Stimulated activated CD8-positive, alpha-beta memory T cell treated with anti-CD3 and anti-CD28 coated beads, Interleukin-4, amount 100 ng/mL, for 1 hour (primary cell): ENCODE data around the gene IL27RA.
"Not testable (repeated sequence)": the region's sequence is repeated elsewhere in the genome, so short reads cannot be mapped to it uniquely, and the experiment has no call there.

Experiments
- DNase-seq, 2 donors: peaks; one replicate each; pipeline ENCODE4 v3.0.0-alpha.2; 2020; ENCODE audit warnings: low read depth in 2 of 2, low spot score in 1 of 2

IL27RA gene

DNA sequence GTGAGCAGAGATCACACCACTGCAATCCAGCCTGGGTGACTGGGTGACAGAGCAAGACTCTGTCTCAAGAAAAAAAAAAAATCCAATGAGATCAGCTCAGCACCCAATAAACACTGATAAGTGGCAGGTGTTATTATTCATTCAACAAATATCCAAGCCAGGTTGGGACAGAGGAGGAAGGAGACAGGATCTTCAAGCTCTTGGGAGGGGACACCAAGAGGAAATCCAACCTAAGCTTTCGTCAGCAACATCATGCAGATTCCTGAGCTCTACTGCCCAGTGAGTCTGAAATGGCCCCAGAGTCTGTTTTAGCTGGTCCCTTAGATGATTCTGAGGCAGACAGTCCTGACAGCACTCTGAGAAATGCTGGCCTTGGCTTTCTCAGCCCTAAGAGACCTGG is 33.1 kb upstream of the IL27RA start:
- no peak for DNase-seq

DNA sequence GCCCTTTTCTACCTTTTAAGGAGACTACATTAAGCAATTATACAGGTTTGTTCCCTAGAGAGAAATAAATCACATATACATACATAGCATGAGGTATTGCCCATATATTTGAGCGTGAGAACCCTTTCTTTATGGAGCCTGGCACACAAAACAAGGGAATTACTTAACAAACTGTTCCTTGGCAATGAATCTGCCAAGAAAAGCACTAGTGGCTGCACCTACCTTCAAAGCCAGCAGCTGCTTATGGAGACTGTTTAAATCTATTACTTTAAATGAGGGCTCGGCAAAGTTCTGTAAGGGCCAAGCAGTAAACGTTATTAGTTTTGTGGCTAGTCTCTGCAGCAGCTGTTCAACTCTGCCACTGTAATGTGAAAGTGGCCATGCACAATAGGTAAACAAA is 32.5 kb upstream of the IL27RA start:
- no peak for DNase-seq

DNA sequence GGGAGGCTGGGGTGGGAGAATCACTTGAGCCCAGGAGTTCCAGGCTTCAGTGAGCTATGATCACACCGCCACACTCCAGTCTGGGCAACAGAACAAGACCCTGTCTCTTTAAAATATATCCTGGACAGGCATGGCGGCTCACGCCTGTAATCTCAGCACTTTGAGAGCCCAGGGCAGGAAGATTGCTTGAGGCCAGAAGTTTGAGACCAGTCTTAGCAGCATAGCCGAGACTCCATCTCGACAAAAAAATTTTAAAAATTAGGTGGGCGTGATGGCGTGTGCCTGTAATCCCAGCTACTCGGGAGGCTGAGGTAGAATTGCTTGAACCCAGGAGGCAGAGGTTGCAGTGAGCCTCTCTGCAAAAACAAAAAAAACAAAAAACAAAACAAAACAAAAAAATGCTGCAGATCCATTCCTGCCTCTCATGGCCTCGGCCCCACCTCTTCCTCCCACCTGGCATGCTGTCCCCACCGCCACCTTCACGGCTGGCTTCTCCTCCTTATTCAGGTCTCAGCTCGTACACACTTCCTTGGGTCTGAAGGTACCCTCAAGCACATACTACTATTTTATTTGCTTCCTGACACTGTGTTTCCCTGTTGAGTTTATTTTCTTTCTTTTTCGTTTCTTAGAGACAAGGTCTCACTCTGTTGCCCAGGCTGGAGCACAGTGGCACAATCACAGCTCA is 30.7 kb upstream of the IL27RA start:
- DNase-seq = no peak

DNA sequence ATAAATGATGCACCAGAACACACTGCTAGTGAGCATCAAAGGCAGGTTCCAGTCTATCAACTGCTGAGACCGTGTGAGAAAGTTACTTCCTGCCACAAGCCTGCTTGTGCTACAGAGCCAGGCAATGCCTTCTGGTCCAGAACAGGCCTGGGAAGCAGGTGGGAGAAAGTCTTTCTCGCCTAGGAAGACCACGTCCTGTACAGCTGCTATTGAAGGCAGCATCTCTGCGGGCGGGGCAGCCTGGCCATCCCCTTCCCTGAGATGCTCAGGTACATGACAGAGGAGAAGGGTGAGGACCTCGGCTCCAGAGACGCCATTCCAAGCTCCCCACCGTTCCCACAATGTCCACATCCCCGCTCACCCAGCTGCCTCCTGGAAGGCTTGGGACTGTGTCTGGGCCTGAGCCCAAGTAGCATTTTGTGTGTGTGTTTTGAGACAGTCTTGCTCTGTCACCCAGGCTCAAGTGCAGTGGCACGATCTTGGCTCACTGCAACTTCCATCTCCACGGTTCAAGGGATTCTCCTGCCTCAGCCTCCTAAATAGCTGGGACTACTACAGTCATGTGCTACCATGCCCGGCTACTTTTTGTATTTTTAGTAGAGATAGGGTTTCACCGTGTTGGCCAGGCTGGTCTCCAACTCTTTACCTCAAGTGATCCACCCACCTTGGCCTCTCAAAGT is 28.9 kb upstream of the IL27RA start:
- DNase-seq = no peak

DNA sequence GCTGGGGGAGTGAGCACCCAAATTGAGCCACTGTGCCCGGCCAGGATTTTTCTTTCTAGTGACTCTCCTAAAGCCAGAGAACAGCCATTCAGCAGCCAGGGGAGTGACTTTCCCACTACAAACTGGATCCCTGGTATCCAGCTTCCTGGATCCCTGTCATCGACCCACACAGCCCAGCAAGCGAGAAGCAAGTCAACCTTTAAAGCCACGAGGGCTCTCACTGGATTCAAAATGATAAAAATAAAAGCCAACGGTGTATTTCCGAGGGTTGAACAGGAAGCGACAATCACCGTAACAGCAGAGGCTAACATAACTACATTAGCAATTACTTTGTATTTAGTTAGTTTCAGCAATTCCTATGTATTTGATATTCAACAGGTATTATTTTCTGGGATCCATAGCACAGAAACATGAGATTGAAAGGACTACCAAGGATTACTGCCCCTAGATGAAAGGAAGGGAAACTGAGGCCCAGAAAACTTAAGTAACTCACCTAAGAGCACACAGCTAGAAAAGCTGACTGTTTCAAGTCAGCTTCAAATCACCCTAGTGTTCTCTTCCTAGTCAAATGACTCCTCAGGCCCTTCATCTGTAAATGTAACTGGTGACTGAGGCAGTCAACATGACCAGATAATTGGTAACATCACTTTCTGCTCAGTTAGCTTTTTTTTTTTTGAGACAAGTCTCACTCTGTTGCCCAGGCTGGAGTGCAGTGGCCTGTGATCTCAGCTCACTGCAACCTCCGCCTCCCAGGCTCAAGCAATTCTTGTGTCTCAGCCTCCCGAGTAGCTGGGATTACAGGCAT is 28.1 kb upstream of the IL27RA start:
- DNase-seq = no peak

DNA sequence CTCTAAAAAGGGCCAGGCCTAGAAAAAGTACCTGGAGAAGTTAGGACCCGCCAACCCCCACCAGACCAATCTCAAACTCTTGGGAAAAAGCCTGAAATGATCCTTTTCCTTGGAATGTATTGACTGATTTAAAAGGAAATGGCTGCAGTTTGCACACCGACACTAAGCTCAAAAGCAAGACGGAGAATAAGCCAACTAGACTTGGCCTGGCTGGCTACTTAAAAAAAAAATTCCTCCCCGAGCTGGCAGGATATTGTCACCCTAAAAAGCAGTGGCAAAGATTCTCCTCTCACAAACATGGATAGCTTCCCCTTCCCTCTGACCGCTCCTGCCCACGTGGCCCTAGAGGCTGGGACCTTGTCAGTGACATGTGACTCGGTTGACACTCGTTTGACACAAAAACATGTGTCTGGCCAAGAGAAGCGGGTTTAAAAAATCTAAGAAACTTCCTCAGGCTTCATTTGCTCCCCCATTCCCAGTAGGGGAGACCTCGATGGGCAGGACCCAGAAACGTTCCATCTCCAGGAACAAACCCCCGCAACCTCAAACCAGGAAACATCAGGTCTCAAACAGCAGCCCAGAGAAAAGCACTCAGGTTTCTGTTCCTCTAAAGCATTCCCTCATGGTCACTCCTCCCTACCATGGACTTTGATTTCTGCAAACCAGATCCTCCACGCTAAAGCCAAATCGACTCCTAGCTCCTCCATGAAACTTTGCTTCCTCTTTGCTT is 26.8 kb upstream of the IL27RA start:
- no peak for DNase-seq

DNA sequence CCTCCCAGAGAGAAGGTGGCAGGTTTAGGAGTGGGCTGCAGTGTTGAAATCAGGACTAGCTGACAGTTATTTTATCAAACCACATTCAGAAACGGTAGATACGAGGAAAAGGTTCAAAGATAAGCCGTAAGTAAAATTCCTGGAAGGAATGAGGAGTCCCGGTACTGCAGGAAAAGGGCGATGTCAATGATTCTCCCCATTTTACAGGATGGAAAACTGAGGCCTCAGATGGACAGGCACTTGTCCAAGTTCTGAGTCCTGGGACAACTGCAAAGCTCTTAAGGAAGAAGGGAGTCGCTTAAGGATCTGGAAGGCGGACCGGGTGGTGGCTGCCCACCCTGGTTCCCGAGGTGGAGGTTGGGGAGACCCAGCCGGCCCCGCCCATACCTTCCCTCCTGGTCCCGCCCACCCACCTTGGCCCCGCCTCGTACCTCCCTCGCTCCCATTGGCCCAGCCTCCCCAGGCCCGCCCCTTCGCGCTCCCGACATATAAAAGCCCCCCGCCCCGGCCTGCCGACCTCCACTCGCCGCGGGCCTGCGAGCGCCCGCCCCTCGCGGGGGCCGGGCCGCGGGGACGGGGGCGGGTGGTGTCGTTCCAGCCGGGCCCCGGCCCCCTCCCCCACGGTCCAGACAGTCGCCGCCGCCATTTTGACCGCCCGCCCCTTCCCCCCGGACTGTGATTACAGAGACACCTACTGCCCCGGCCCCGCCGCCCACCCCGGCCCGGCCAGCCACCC is 26.0 kb upstream of the IL27RA start:
- DNase-seq = peak; percentile 90 to 92

DNA sequence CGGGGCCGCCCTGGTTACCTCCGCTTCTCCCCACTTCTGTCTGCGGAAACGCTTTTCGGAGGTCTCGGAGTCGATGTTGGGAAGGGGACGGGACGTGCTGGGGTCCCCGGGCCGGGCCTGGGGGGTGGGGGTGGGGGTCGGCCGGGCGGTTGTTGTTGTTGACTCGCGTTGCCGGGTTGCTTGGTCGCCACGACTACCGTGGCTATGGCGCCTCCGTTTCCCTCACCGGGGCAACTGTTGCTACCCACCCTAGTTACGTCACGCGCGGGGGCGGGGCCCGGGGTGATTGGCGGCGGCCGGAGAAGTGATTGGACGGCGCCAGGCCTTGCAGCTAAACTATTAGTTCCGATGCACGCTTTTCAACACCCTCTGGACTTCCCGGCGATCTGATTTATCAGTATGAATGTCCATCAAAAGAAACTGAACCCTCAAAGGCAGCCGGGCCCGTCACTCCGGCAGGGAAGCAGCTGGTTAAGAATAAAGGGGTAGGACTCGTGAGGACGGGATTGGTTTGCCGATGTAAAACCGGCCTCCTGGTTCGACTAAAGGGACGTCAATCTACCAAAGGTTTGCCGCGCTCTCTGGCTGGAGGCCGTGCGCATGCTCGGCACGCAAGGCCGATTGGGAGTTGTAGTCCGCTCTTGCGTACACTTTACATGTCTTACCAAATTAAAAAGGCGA is 25.3 kb upstream of the IL27RA start, which contains the start of gene RFX1:
Gene RFX1 (minus strand): TSS at position 236 of the 681 bp plus-strand sequence. CDS start 12,477 bp downstream, outside the sequence.
- DNase-seq = peak; percentile 100

DNA sequence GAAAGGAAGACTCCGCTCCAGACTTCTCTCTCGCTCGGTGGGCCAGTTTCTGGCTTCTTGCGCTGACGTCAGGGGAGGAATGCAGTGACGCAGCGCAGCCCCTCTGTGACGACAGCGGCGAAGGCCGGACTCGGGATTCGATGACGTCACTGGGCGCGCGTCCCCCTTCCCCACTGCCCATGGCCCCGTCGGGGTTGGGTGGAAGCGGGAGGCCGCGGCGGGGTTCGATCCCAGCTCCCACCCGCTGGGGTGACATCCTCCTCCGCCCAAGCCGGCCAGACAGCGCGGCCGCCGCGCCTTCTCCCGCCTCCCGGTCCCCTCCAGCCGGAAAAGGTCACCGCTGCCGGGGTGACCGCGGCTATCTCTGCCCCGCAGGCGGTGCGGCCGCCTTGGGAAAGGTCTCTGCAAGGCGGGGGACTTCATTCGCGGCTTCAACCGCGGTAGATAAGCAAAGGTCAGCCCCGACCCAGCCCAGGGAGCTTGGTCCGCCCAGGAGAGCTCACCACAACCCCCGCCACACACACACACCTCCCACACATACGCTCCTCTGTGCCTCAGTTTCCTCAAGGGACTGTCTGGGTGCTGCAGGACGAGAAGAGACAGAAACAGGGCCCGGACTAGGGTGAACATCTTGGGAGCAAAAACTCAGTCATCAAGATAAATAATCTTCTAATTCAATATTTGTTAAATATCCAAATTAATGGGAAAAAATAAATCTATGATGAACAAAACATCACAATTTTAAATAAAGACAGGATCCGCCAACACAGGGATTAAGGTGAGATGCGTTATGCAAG is 24.6 kb upstream of the IL27RA start:
- no peak for DNase-seq

DNA sequence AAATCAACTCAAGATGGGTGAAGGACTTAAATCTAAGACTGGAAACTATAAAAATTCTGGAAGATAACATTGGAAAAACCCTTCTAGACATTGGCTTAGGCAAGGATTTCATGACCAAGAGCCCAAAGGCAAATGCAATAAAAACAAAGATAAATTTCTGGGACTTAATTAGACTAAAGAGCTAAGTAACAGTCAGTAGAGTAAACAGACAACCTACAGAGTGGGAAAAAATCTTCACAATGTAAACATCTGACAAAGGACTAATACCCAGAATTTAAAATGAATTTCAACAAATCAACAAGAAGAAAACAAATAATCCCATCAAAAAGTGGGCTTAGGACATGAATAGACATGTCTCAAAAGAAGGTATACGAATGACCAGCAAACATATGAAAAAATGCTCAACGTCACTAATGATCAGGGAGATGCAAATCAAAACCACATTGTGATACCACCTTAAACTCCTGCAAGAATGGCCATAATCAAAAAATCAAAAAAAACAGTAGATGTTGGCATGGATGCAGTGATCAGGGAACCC is 19.1 kb upstream of the IL27RA start:
- DNase-seq = no peak

DNA sequence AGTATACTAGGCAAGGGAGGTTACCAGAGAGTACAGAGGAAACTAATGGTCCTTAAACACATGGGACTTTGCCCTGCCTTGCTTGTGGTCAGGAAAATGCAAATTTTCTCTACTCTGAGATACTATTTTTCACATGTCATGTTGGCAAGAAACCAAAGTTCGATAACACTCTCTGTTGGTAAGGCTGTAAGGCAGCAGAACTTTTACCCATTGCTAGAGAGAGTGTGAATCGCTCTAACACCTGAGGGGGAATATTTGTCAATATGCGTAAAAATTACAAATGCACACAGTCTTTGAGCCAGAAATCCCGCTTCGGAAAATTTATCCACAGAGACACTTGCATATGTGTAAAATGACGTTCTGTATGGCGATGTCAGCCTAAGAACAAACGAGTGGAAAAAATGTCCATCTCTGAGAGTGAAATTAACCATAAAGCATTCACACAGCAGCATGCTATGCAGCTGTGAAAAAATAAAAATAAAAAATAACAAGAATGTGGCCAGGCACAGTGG is 16.0 kb upstream of the IL27RA start:
- no peak for DNase-seq

DNA sequence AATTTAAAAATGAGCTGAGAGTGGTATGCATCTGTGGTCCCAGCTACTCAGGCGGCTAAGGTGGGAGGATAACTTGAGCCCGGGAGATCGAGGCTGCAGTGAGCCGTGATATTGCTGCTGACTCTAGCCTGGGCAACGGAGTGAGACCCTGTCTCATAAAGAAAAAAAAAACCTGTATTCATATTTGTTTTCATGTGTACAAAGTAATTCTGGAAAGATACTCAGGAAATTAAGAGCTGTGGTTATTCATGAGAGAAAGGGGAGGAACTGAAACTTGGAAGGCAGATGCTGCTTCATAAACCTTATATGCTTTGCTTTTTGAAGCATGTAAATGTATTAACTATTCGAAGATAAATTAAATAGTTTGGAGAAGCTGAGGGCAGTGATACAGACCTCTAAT is 12.5 kb upstream of the IL27RA start:
- no peak for DNase-seq

DNA sequence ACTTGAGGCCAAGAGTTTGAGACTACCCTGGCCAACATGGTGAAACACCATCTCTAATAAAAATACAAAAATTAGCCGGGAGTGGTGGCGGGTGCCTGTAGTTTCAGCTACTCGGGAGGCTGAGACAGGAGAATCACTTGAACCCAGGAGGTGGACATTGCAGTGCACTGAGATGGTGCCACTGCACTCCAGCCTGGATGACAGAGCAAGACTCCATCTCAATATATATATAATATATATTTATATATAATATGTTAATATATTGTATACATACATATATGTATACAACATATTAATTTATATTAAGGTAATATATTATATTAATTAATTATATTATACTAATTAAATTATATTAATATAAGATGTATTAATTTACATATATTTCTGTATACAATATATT is 11.8 kb upstream of the IL27RA start:
- DNase-seq = not testable (repeated sequence)

DNA sequence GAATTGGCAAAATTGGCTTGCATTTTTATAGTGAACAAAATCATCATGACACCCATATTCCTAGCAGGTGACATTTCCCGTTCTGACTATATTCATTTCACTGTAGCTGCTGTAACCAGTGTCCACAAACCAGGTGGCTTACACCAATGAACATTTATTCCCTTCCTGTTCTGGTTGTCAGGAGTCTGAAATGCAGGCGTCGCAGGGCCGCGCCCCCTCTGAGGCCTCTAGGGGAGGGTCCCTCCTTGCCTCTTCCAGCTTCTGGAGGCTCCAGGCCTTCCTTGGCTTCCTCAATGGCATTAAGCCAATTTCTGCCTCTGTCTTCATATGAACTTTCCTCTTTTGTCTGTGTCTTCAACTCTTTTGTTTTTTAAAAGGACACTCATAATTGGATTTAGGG is 10.1 kb upstream of the IL27RA start:
- DNase-seq = no peak

DNA sequence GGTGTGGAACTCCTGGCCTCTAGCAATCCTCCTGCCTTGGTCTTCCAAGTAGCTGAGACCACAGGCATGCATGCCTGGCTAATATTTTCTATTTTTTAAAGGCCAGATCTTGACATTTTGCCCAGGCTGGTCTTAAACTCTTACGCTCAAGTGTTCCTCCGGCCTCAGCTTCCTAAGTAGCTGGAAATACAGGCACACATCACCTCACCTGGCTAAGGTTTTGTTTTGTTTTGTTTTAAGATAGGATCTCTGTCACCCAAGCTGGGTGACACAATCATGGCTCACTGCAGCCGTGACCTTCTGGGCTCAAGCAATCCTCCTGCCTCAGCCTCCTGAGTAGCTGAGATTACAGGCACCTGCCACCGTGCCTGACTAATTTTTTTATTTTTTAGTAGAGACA is 9.1 kb upstream of the IL27RA start:
- DNase-seq = no peak

DNA sequence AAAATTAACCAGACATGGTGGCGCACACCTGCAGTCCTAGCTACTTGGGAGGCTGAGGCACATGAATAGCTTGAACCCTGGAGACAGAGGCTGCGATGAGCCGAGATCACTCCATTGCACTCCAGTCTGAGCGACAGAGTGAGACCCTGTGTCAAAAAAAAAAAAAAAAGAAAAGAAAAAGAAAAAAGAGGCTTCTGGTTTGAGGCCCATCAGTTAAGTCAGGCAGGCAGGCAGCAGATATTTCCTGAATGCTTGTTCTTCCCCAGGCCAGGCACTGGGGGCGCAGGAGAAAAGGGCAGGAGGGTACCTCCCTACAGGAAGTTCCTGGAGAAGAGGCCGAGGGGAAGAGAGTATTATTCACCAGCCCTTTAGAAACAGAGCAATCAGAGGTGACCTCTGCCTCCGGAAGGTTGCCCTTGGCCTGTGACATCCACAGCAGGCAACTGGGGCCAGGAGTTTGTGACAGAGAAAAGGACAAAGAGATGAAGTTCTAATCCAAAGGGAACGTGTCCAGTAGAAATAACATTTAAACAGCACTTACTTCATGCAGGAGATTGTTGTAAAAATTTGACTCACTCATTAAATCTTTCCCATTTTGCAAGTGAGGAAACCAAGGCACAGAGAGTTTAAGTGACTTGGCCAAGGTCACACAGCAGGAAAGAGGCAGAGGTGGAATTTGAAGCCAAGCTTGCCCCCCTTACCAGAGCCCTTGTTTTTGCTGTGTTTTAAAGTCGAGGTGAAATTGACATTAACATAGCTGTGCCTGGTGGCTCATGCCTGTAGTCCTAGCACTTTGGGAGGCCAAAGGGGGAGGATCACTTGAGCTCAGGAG is 7.9 kb upstream of the IL27RA start:
- no peak for DNase-seq

DNA sequence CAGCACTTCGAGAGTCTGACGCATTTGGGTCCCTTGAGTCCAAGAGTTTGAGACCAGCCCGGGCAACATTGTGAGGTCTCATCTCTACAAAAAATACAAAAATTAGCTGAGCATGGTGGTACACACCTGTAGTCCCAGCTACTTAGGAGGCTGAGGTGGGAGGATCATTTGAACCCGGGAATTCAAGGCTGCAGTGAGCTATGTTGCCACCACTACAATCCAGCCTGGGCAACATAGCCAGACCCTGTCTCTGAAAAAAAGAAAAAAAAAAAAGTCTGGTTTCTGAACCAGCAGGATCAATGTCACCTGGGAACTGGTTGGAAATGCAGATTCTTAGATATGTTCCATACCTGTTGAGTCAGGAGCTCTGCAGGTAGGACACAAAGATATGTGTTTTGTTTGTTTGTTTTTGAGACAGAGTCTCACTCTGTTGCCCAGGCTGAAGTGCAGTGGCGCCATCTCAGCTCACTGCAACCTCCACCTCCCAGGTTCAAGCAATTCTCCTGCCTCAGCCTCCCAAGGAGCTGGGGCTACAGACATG is 4.8 kb upstream of the IL27RA start:
- not testable (repeated sequence) for DNase-seq
